ENCODE data around the gene RASL10B. TPM values are rescaled to one million over a fixed set of nuclear protein-coding genes. Genes with fewer than 3 reads are reported as not detected.

RASL10B gene
- total RNA-seq, 4 donors from 2014 or later: 10.3 to 28.1 (median 17.4) TPM

- H3K9me3 ChIP-seq: no peaks in the 10 kb centered on the region
- intact Hi-C loops (cut with DNase I): no loop called here
- peaks cover 0 to 20% (median 2%) of the 10 kb centered on the region in 4 donors for H3K36me3 ChIP-seq
- H3K4me1 ChIP-seq: peaks cover 23 to 79% (median 63%) of the 10 kb centered on the region in 4 donors
- TF ChIP-seq CTCF (IDR thresholded peaks at IDR 0.05) (no peak), POLR2A (IDR thresholded peaks at IDR 0.05; ENCODE audit: low read depth) (no peak), EP300 (IDR thresholded peaks at IDR 0.05) (no peak), POLR2AphosphoS5 (IDR thresholded peaks at IDR 0.05) (no peak)
- H3K27me3 ChIP-seq: no peaks in the 10 kb centered on the region
- peak overlapping the region; percentile 89 to 91 (median 90) for H3K27ac ChIP-seq (replicated peaks in 1 of 4)
- DNase-seq (ENCODE audit: extremely low spot score): no peak
- 50% methylated on average over 6 of the region's 6 CpGs for WGBS
- peak overlapping the region; percentile 33 to 50 (median 45) for H3K4me3 ChIP-seq
Measured at GRCh38 chr17:35775583-35775982, 44.1 kb downstream of the RASL10B start.

- Histone ChIP-seq H3K4me1 (peaks cover 30 to 89% (median 74%) of the 10 kb centered on the region in 4 donors), H3K36me3 (peaks cover 0 to 20% (median 2%) of the 10 kb centered on the region in 4 donors), H3K27ac (replicated peaks in 1 of 4) (peak overlapping the region; percentile 89 to 91 (median 90)), H3K27me3 (no peaks in the 10 kb centered on the region), H3K4me3 (no peak overlapping the region), H3K9me3 (no peaks in the 10 kb centered on the region)
- no peak for DNase-seq (ENCODE audit: extremely low spot score)
- 92% methylated on average over 16 of the region's 16 CpGs for WGBS
- intact Hi-C loops (cut with DNase I): no loop called here
- TF ChIP-seq POLR2AphosphoS5 (IDR thresholded peaks at IDR 0.05): no peak
- TF ChIP-seq POLR2A (IDR thresholded peaks at IDR 0.05; ENCODE audit: low read depth): no peak
- no peak for TF ChIP-seq CTCF (IDR thresholded peaks at IDR 0.05)
- TF ChIP-seq EP300 (IDR thresholded peaks at IDR 0.05): no peak
Measured at GRCh38 chr17:35778641-35779196, 47.3 kb downstream of the RASL10B start.

- Histone ChIP-seq H3K4me1 (peaks cover 21 to 89% (median 72%) of the 10 kb centered on the region in 4 donors), H3K27ac (replicated peaks in 1 of 4) (peak overlapping the region; percentile 76 to 85 (median 80)), H3K36me3 (peaks cover 0 to 20% (median 2%) of the 10 kb centered on the region in 4 donors), H3K9me3 (no peaks in the 10 kb centered on the region), H3K27me3 (no peaks in the 10 kb centered on the region), H3K4me3 (no peak overlapping the region)
- TF ChIP-seq CTCF (IDR thresholded peaks at IDR 0.05) (no peak), EP300 (IDR thresholded peaks at IDR 0.05) (no peak), POLR2AphosphoS5 (IDR thresholded peaks at IDR 0.05) (no peak), POLR2A (IDR thresholded peaks at IDR 0.05; ENCODE audit: low read depth) (no peak)
- DNase-seq (ENCODE audit: extremely low spot score): no peak
- intact Hi-C loops (cut with DNase I): no loop called here
- WGBS: 47% methylated on average over 3 of the region's 3 CpGs
Measured at GRCh38 chr17:35780950-35781349, 49.5 kb downstream of the RASL10B start.

- no peaks in the 10 kb centered on the region for H3K27me3 ChIP-seq
- H3K27ac ChIP-seq (replicated peaks in 1 of 4): peak overlapping the region; percentile 76 to 85 (median 80)
- no peaks in the 10 kb centered on the region for H3K36me3 ChIP-seq
- H3K9me3 ChIP-seq: no peaks in the 10 kb centered on the region
- TF ChIP-seq EP300 (IDR thresholded peaks at IDR 0.05) (no peak), CTCF (IDR thresholded peaks at IDR 0.05) (no peak), POLR2AphosphoS5 (IDR thresholded peaks at IDR 0.05) (no peak)
- DNase-seq (ENCODE audit: extremely low spot score): no peak
- no peak overlapping the region for H3K4me3 ChIP-seq
- intact Hi-C loops (cut with DNase I): no loop called here
- 85% methylated on average over 2 of the region's 2 CpGs for WGBS
- peaks cover 33 to 96% (median 84%) of the 10 kb centered on the region in 4 donors for H3K4me1 ChIP-seq
Measured at GRCh38 chr17:35784895-35785294, 53.5 kb downstream of the RASL10B start.
